KMS-11 (cell line): ENCODE results near the gene FHOD3.

Experiments
- H2AFZ ChIP-seq: fragments of 200-600 bp; sonication (generic); 2 replicates; pipeline ENCODE4 v1.6.1; 2016; ENCODE audit warnings: antibody characterized with exemption, mixed run types, low read depth
- H3K27ac ChIP-seq: fragments of 200-600 bp; sonication (generic); 2 replicates; pipeline ENCODE4 v1.6.1; 2016; ENCODE audit warnings: mild to moderate bottlenecking, mixed run types
- H3K27me3 ChIP-seq: fragments of 200-600 bp; sonication (generic); 2 replicates; pipeline ENCODE4 v1.6.1; 2017; ENCODE audit warnings: mild to moderate bottlenecking, low read depth, mixed run types, moderate library complexity; ENCODE audit not compliant: insufficient read depth
- H3K36me3 ChIP-seq: fragments of 200-600 bp; sonication (generic); 2 replicates; pipeline ENCODE4 v1.6.1; 2017; ENCODE audit warnings: mild to moderate bottlenecking, mixed run types; ENCODE audit not compliant: insufficient read depth
- H3K4me1 ChIP-seq: fragments of 200-600 bp; sonication (generic); 2 replicates; pipeline ENCODE4 v1.6.1; 2016; ENCODE audit warnings: mild to moderate bottlenecking, low read depth, mixed run types; ENCODE audit not compliant: poor library complexity, severe bottlenecking
- H3K4me2 ChIP-seq: fragments of 200-600 bp; sonication (generic); 2 replicates; pipeline ENCODE4 v1.7.0; 2016; ENCODE audit warnings: mild to moderate bottlenecking, mixed run types
- H3K4me3 ChIP-seq: fragments of 200-600 bp; sonication (generic); IDR thresholded peaks from 2 replicates; pipeline ENCODE4 v1.6.1; 2017; ENCODE audit warnings: low read depth, low read length, mixed read lengths; ENCODE audit not compliant: insufficient read depth
- H3K79me2 ChIP-seq: fragments of 200-600 bp; sonication (generic); 2 replicates; pipeline ENCODE4 v1.6.1; 2016; ENCODE audit warnings: low read depth, mixed run types; ENCODE audit not compliant: insufficient read depth
- H3K9ac ChIP-seq: fragments of 200-600 bp; sonication (generic); 2 replicates; pipeline ENCODE4 v1.6.1; 2016; ENCODE audit warnings: mild to moderate bottlenecking, mixed run types
- H4K20me1 ChIP-seq: fragments of 200-600 bp; sonication (generic); 2 replicates; pipeline ENCODE4 v1.6.1; 2016; ENCODE audit warnings: mild to moderate bottlenecking, mixed run types; ENCODE audit not compliant: insufficient read depth
- CTCF ChIP-seq: fragments of 200-600 bp; sonication (generic); conservative IDR thresholded peaks from 2 replicates; pipeline ENCODE4 v1.6.1; 2017; ENCODE audit warnings: low read depth, mild to moderate bottlenecking, antibody characterized with exemption, low read length, moderate library complexity, mixed read lengths

Gene FHOD3

DNA sequence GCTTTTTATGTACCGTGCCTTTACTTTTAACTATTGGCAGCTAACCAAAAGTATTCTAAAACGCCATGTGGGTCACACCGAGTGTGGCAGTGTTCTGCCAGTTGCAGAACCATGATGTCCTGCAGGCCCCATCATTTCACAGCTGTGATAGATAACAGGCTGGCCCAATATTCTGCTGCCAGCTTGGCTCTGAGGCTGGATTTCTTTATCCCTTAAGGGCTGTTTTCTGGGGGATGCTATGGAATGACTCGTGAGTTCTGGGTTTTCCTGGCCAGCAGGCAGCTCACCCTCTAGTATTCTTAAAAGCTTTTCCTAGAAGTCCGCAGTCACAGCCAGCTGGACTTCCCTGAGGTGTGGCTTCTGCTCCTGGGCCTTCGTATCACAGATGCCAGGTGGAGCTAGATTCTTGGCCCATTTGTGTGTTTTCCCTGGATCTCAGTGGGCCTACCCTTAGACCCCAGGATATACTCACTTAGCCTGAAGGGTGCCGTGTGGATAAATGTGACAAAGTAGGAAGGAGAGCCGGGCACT is 41.0 kb downstream of the FHOD3 start:
- TF ChIP-seq CTCF = no peak
- Histone ChIP-seq H3K27me3 (no peaks in the 10 kb centered on the region), H2AFZ (no peak overlapping the region), H3K4me2 (no peak overlapping the region), H3K27ac (no peak overlapping the region), H3K79me2 (no peaks in the 10 kb centered on the region), H3K36me3 (no peaks in the 10 kb centered on the region), H4K20me1 (no peaks in the 10 kb centered on the region), H3K4me1 (peaks cover 15% of the 10 kb centered on the region), H3K4me3 (no peak overlapping the region), H3K9ac (no peak overlapping the region)

DNA sequence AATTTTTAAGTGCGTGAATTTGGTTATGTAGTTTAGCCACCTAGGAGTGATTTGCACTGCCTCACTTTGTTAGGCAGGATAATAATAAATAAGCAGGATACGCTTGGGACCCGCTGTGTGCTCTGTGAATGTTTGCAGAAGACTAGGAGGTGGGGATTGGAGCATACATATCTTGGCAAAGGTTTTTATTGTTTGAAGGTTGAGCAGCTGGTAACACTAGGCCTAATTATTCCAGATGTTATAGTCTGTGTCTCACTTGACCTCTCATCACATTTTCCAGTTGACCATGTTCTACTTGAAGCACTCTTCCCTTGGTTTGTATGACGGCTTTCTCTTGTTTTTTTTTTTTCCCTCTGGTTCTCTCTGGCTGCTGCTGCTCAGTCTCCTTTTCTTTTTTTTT is 42.7 kb downstream of the FHOD3 start:
- Histone ChIP-seq H3K9ac (no peak overlapping the region), H3K27me3 (no peaks in the 10 kb centered on the region), H3K4me3 (no peak overlapping the region), H4K20me1 (no peaks in the 10 kb centered on the region), H3K27ac (no peak overlapping the region), H3K4me2 (no peak overlapping the region), H3K79me2 (no peaks in the 10 kb centered on the region), H2AFZ (no peak overlapping the region), H3K36me3 (no peaks in the 10 kb centered on the region), H3K4me1 (no peaks in the 10 kb centered on the region)
- no peak for TF ChIP-seq CTCF

GRCh38 chr18:36341944-36342343 is 44.4 kb downstream of the FHOD3 start:
- Histone ChIP-seq H4K20me1 (no peaks in the 10 kb centered on the region), H3K27ac (no peak overlapping the region), H3K4me1 (no peaks in the 10 kb centered on the region), H3K4me2 (no peak overlapping the region), H3K36me3 (no peaks in the 10 kb centered on the region), H3K4me3 (no peak overlapping the region), H2AFZ (no peak overlapping the region), H3K79me2 (no peaks in the 10 kb centered on the region), H3K27me3 (no peaks in the 10 kb centered on the region), H3K9ac (no peak overlapping the region)
- TF ChIP-seq CTCF = no peak

- Histone ChIP-seq H3K79me2 (no peaks in the 10 kb centered on the region), H4K20me1 (no peaks in the 10 kb centered on the region), H3K4me3 (no peak overlapping the region), H3K4me1 (no peaks in the 10 kb centered on the region), H3K4me2 (no peak overlapping the region), H3K27me3 (no peaks in the 10 kb centered on the region), H3K27ac (no peak overlapping the region), H2AFZ (no peak overlapping the region), H3K9ac (no peak overlapping the region), H3K36me3 (no peaks in the 10 kb centered on the region)
- TF ChIP-seq CTCF = no peak
Observed at GRCh38 chr18:36348331-36348730, 50.8 kb downstream of the FHOD3 start.

GRCh38 chr18:36348971-36349417 is 51.5 kb downstream of the FHOD3 start:
- Histone ChIP-seq H3K4me1 (no peaks in the 10 kb centered on the region), H3K79me2 (no peaks in the 10 kb centered on the region), H3K27me3 (no peaks in the 10 kb centered on the region), H3K9ac (no peak overlapping the region), H4K20me1 (no peaks in the 10 kb centered on the region), H3K36me3 (no peaks in the 10 kb centered on the region), H3K4me3 (no peak overlapping the region), H3K4me2 (no peak overlapping the region), H2AFZ (no peak overlapping the region), H3K27ac (no peak overlapping the region)
- no peak for TF ChIP-seq CTCF
